Right lobe of liver (tissue), 6 donors: ENCODE measurements around the gene PGAP1. TPM values are rescaled to one million over a fixed set of nuclear protein-coding genes. Genes with fewer than 3 reads are reported as not detected.

ENCODE experiments used
- ATAC-seq, 4 donors: fragments of 200-7000 bp; cut with Tn5 transposase; one replicate each; pipeline ENCODE4 v1.9.1; 2020; ENCODE audit warnings: mild to moderate bottlenecking in 4 of 4, moderate library complexity in 4 of 4
- DNase-seq, 3 donors: peaks; one replicate each; pipeline ENCODE4 v3.0.0-alpha.2; 2020
- H3K27ac ChIP-seq, 3 donors: fragments of 200-600 bp; one replicate each; pipeline ENCODE4 v1.8.0; 2022
- H3K27me3 ChIP-seq, 2 donors: fragments of 200-600 bp; one replicate each; pipeline ENCODE4 v1.8.0; 2022
- H3K36me3 ChIP-seq, 4 donors: fragments of 200-600 bp; sonication (generic) in 1 of 4; one replicate each; pipeline versions ENCODE4 v1.5.1 to v1.8.0; 2017 to 2022; ENCODE audit warnings: control low read depth in 1 of 4
- H3K4me1 ChIP-seq, 4 donors: fragments of 200-600 bp; sonication (generic) in 1 of 4; one replicate each; pipeline versions ENCODE4 v1.5.1 to v1.8.0; 2017 to 2022; ENCODE audit warnings: control low read depth in 1 of 4
- H3K4me3 ChIP-seq, 3 donors: fragments of 200-600 bp; one replicate each; pipeline ENCODE4 v1.8.0; 2022
- H3K9me3 ChIP-seq, 4 donors: fragments of 200-600 bp; sonication (generic) in 1 of 4; one replicate each; pipeline versions ENCODE4 v1.5.1 to v1.8.0; 2017 to 2022; ENCODE audit warnings: control low read depth in 1 of 4
- POLR2A ChIP-seq: fragments of 450-650 bp; IDR thresholded peaks from one replicate; pipeline ENCODE4 v1.6.1; 2017; ENCODE audit warnings: antibody characterized with exemption, mild to moderate bottlenecking
- WGBS: methylation state at CpG from one replicate; pipeline ENCODE4 v1.1.6; 2018; ENCODE audit warnings: low coverage, low lambda C conversion rate; ENCODE audit not compliant: insufficient coverage; ENCODE audit errors: missing lambda C conversion rate; 5-methylcytosine and 5-hydroxymethylcytosine counted together
- intact Hi-C, 2 donors: fragments of 100-400 bp; cut with DNase I; formaldehyde crosslinking; loops; one replicate each; pipeline versions ENCODE4 v1.11.2 to v1.14.1; 2022
- total RNA-seq, 6 experiments: library from RNA; depleted of rRNA in 2 of 6; stranded (reverse); fragments of >200 nt in 2 of 6; fragmentation: NEBNext Ultra II Directional in 3 of 6; extraction: Animal tissue kit (Norgen Biotek cat#: 25700) in 3 of 6; gene quantifications; one replicate each; pipeline versions ENCODE4 v1.1.0 to v1.2.4, GENCODE V29; 2016 to 2023
- TF ChIP-seq, protein P1 (sequence below), 4 donors: fragments of 200-600 bp in 3 of 4; fragments of 450-650 bp in 1 of 4; IDR thresholded peaks; one replicate each; pipeline versions ENCODE4 v1.5.1 to v1.8.0; 2016 to 2022; ENCODE audit warnings: antibody characterized with exemption in 4 of 4, mild to moderate bottlenecking in 2 of 4
- donor health status: DM: no; HTN: yes; CAD: no.
- donor health status: DM: no; HTN: no; CAD: no.
- donor health status: DM: no; HTN: no; CAD: no.
- donor health status: DM: no; HTN: yes; CAD: no.
- donor health status: DM: no; HTN: yes; CAD: no.

Gene PGAP1
- total RNA-seq, 6 experiments from 2014 or later = 2.2 to 4.2 (median 3.5) TPM

DNA sequence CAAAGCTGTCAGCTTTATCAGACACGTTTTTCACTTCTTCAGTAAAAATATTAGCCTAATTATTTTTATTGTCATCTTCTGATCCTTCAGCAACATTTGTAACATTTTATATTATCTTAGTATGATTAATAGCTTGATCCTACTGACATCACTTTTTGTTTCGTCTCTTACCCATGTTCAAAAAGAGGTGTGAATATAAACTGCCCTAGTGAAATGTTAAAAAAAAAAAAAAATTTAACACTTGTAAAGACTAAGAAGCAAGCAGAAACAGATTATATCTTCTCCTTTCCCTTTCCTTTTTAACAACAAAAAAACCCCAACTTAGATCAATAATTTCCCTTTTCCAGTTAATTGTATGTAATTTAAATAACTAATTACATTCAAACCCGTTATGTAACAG, 81.1 kb downstream of the PGAP1 start:
- 84% methylated on average over 3 of the region's 3 CpGs for WGBS

DNA sequence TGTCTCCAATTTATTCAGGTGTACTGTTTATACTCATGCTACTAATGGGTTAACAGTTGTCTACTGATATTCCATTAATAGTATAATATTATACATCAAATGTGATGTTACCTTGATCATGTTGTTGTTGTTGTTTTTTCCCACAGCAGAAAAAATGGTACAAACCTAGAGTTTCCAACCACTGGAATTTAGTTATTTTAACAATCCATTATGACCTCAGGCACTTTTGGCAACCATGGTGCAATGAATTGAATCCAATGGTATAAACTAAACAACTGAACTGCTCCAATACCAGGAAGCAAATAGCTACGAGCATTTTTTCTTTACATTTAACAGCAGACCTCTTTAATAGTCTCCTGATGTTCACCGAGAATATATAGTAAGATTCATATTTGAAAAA, 86.3 kb downstream of the PGAP1 start:
- Histone ChIP-seq H3K36me3 (no peaks in the 10 kb centered on the region), H3K4me3 (no peak overlapping the region), H3K27me3 (no peaks in the 10 kb centered on the region), H3K27ac (no peak overlapping the region), H3K9me3 (no peaks in the 10 kb centered on the region), H3K4me1 (no peaks in the 10 kb centered on the region)
- DNase-seq (no peak), ATAC-seq (no peak)
- 92% methylated on average over 2 of the region's 2 CpGs for WGBS
- TF ChIP-seq POLR2A = no peak
- TF ChIP-seq, protein P1, sequence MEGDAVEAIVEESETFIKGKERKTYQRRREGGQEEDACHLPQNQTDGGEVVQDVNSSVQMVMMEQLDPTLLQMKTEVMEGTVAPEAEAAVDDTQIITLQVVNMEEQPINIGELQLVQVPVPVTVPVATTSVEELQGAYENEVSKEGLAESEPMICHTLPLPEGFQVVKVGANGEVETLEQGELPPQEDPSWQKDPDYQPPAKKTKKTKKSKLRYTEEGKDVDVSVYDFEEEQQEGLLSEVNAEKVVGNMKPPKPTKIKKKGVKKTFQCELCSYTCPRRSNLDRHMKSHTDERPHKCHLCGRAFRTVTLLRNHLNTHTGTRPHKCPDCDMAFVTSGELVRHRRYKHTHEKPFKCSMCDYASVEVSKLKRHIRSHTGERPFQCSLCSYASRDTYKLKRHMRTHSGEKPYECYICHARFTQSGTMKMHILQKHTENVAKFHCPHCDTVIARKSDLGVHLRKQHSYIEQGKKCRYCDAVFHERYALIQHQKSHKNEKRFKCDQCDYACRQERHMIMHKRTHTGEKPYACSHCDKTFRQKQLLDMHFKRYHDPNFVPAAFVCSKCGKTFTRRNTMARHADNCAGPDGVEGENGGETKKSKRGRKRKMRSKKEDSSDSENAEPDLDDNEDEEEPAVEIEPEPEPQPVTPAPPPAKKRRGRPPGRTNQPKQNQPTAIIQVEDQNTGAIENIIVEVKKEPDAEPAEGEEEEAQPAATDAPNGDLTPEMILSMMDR (IDR thresholded peaks at IDR 0.05) = no peak
- intact Hi-C loops = no loop called here

More for the DNA sequence above, 81.1 kb downstream of the PGAP1 start:
- no peaks in the 10 kb centered on the region for H3K36me3 ChIP-seq
- no peak overlapping the region for H3K27ac ChIP-seq
- ATAC-seq = no peak
- no peak for DNase-seq
- H3K4me1 ChIP-seq = no peaks in the 10 kb centered on the region
- no peak for TF ChIP-seq POLR2A
- TF ChIP-seq, protein P1 (IDR thresholded peaks at IDR 0.05) = no peak
- intact Hi-C loops = no loop called here
- no peaks in the 10 kb centered on the region for H3K27me3 ChIP-seq
- H3K9me3 ChIP-seq = no peaks in the 10 kb centered on the region
- no peak overlapping the region for H3K4me3 ChIP-seq

DNA sequence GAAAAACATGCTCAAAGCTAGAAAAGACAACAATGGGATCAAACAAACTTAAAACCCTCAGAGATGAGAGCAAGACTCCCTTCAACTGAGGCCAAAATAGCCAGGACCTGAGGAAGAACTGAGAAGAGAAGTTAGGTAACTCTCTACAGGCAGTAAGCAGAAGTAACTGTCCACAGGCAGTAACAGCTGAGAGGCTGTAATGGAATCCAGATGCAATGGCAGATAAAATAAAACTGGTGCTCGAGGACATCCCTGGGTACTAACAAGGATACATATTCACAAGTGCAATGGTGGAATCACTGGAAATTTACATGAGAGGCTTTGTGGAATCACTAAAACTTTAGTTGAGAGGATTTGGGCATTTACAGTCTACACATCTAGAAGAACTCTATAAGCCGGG, 86.9 kb downstream of the PGAP1 start:
- no peak overlapping the region for H3K27ac ChIP-seq
- DNase-seq = no peak
- H3K4me3 ChIP-seq = no peak overlapping the region
- H3K9me3 ChIP-seq = no peaks in the 10 kb centered on the region
- no peaks in the 10 kb centered on the region for H3K36me3 ChIP-seq
- TF ChIP-seq, protein P1 (IDR thresholded peaks at IDR 0.05) = no peak
- no peak for TF ChIP-seq POLR2A
- 83% methylated on average over 2 of the region's 2 CpGs for WGBS
- H3K27me3 ChIP-seq = no peaks in the 10 kb centered on the region
- H3K4me1 ChIP-seq = no peaks in the 10 kb centered on the region
- ATAC-seq = no peak
- intact Hi-C loops = no loop called here

DNA sequence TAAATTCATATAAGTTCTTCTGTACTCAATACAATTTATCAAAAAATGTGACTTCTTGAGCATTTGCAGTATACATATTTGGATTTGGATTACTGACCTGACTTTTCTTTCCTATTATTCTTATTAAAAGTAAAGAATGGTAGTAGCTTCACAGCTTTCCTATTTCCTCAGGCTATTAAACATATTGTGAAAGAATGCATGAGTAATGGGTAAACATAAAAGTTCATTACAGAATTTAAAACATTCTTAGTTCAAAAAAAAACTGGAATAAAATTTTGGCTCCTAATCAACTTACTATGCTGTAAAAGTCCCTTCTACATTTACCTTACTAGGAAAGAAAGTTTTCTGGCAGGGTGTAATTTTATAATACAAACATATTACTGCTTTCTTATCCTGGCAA, 90.1 kb downstream of the PGAP1 start:
- TF ChIP-seq POLR2A = no peak
- TF ChIP-seq, protein P1 (IDR thresholded peaks at IDR 0.05) = no peak
- ATAC-seq = peak in 1 of 4 donors; percentile 53
- intact Hi-C loops = no loop called here
- no peaks in the 10 kb centered on the region for H3K27me3 ChIP-seq
- H3K9me3 ChIP-seq = no peaks in the 10 kb centered on the region
- no peak overlapping the region for H3K27ac ChIP-seq
- H3K4me3 ChIP-seq = no peak overlapping the region
- DNase-seq = no peak
- no peaks in the 10 kb centered on the region for H3K4me1 ChIP-seq
- H3K36me3 ChIP-seq = no peaks in the 10 kb centered on the region

DNA sequence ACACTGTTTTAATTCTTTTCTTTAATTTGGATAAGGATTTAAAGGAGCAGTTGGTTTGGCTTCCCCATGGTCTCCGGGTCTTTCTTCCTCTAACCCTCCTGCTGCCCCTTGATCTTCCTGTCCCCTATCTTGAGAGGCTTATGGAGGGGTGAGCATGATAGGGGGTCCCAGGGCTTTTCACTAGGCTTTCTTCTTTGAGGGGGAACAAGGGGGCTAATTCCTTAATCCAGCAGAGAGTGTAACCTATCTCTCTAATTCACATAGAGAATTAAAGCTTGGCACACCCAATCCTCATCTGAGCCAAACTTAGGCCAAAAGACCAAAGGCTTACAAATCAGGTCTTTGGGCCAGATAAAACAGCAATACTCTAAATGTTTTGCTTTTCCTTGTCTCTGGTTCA, 95.8 kb downstream of the PGAP1 start:
- Histone ChIP-seq H3K4me3 (no peak overlapping the region), H3K9me3 (no peaks in the 10 kb centered on the region), H3K36me3 (no peaks in the 10 kb centered on the region), H3K27me3 (no peaks in the 10 kb centered on the region), H3K4me1 (no peaks in the 10 kb centered on the region), H3K27ac (no peak overlapping the region)
- ATAC-seq (no peak), DNase-seq (no peak)
- TF ChIP-seq, protein P1 (IDR thresholded peaks at IDR 0.05) = no peak
- TF ChIP-seq POLR2A = no peak
- 89% methylated on average over 1 of the region's 1 CpG for WGBS
- intact Hi-C loops = no loop called here
